Activated CD4-positive, alpha-beta T cell treated with anti-CD3 and anti-CD28 coated beads for 24 hours (primary cell): ENCODE measurements around the gene VWA8.
"Not testable (repeated sequence)": the region's sequence is repeated elsewhere in the genome, so short reads cannot be mapped to it uniquely, and the experiment has no call there.

Experiments
- DNase-seq, 2 donors: peaks; one replicate each; pipeline ENCODE4 v3.0.0-alpha.2; 2020; ENCODE audit warnings: low read depth in 2 of 2

The VWA8 gene

GRCh38 chr13:41851351-41851750, 109.6 kb downstream of the VWA8 start:
- DNase-seq: no peak

- no peak for DNase-seq
These were observed 112.3 kb downstream of the VWA8 start for GRCh38 chr13:41848435-41849255.

- DNase-seq: no peak
These were observed 113.7 kb downstream of the VWA8 start for GRCh38 chr13:41847216-41847615.

DNA sequence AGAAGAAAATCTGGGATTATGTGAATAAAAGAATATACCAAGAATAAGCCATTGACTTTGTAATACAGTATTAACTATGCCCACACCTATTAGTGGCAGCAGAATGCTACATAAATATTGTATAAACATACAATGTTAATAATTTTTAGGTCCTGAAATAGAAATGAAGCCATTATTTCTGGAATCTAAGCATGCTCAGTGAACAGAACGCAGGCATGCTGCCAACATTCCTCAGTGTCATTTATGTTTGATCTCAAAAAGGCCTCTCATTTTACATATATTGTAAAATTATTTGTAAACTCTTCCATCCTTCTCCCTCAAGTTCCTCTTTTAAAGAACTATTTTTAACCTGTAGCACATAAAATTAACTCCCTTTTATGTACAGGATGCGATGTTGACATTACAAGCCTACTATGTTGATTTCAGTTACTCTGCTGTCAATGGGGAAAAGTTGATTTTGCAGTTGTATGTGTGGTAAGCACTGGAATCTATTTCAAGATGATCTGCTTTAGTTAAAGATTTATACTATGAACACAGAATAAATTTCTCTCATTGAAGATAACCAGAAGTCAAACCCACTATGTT, 118.8 kb downstream of the VWA8 start:
- no peak for DNase-seq

DNA sequence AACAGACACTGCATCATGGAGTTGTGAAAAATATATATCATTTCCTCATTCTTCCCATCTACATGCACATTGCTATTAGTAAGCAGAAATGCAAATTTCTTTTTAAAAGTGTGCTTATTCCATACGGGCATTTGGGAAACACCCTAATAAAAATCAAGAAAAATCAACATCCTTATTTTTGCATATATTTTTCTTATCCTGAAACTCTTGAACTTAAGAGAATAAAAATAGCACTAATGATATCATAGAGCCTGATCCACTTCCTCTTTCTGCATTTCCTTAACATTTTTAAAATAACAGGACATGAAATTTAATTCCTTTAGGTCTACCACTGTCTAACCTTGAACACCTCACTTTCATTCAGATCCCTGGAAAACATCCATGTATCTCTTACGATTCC, 123.3 kb downstream of the VWA8 start:
- DNase-seq: no peak

- DNase-seq: no peak
These were observed 125.0 kb downstream of the VWA8 start for GRCh38 chr13:41835871-41836270.

- DNase-seq: not testable (repeated sequence)
These were observed 126.2 kb downstream of the VWA8 start for GRCh38 chr13:41834697-41835096.

- DNase-seq: no peak
These were observed 127.1 kb downstream of the VWA8 start for GRCh38 chr13:41833831-41834230.

DNA sequence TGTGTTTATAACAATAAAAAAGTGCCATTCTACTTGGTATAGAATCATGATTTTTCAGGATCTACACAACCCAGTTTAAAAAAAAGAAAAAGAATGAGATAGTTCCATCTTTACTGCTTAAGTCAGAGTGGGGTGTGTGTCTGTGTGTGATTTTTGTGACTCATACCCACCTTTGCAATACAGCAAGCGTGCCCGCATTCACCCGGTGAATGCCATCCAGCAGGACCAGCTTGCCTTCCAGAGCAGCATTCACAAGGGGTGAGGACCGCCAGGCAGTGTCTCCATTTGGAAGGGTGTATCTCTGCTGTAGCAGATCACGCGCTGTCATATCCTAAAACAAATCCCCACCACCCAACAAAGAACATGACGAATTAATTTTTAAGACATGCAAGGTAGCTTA, 127.7 kb downstream of the VWA8 start:
- DNase-seq: no peak

DNA sequence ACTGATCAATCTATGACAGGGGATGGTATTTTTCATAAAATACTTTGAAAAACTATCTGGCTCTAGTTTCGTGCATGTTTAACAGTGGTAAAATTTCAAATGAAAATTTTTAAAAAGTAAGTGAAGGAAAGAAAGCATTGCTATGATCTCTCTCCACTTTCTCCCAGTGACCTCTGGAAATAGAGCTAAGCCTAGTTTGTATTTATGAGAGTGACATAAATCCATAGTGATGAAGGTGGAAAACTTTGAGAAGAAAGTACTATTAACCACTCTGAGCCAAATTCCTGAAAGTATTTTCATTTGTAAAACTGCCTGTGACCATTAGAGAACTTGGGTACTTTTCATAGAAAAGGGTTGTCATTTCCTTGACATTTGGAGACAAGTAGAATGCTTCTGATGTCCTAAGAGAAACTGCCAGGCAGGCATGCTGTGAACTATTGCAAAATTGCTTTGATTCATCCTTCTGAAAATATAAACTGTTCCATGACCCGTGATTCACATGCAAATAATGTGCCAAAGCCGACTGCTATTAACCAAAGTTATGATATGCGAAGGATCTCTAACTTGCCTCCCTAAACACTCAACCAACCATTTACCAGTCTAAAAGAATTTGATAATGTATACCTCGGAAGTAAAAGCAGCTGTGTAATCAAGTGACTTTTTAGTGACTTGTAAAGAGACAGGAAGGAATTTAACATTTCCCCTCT, 133.2 kb downstream of the VWA8 start:
- no peak for DNase-seq

GRCh38 chr13:41825691-41826090, 135.2 kb downstream of the VWA8 start:
- no peak for DNase-seq

DNA sequence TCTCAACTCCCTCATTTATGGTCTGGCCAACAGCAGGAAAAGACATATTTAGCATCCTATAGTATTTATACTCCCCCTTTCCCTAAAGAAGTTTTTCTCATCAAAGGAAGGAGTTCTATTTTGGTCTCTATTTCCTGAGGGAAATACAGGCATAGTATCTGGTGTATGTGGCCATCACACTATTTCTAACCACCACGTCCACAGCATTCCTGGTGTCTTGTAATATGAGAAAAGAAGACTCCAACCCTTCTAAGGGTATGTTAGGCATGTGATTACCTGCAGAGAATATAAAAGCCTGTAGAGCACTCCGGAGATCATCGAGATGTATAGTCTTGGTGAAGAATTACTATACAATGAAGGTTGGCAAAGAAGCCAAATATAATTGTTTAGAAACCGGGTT, 137.4 kb downstream of the VWA8 start:
- DNase-seq: no peak

DNA sequence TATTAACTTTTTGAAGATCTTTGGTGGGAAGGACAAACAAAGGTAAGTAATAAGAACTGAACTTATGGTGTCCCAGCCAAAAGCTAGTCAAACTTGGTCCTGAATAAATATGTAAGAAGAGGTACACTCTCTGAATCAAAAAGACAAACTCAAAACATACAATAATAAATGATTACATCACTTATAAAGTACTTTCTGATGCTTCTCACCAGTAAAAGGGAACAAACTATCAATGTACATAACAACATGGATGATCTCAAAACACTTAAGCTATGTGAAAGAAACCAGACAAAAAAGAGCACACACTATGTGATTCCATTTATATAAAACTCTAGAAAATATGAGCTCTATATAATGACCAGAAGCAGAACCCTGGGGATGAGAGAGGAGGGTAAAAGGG, 138.3 kb downstream of the VWA8 start:
- DNase-seq: no peak

GRCh38 chr13:41821238-41821594, 139.7 kb downstream of the VWA8 start:
- DNase-seq: no peak

DNA sequence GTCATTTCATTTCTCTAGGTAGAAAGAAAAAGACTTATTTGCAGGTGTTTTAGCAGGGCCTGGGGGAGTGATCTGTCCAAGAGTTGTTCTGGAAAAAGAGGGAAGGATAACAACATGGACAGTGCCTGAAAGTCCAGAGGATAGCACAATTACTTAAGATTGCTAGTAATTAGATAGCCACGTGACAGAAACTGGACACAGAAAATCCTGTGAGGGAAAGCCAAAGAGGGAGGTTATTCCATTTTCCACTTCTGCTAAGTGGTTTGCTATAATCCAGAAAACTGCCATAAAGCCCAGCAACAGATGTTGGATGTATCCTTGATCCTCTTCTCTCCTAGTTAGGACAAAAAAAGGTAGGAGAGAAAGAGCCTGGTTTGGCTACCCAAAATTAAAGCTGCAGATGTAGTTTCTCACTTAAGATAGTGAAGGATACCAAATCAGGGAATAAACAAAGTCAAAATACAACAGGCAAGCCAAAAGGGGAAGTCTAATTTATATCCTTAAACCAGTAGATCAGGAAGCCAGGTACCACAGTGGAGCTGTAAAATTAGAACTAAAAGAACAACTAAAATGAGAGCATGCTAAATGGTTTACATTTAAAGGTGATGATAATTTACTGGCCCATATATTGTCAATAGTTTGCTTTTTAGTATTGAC, 140.2 kb downstream of the VWA8 start:
- DNase-seq: no peak

- DNase-seq: no peak
These were observed 144.9 kb downstream of the VWA8 start for GRCh38 chr13:41816057-41816456.

DNA sequence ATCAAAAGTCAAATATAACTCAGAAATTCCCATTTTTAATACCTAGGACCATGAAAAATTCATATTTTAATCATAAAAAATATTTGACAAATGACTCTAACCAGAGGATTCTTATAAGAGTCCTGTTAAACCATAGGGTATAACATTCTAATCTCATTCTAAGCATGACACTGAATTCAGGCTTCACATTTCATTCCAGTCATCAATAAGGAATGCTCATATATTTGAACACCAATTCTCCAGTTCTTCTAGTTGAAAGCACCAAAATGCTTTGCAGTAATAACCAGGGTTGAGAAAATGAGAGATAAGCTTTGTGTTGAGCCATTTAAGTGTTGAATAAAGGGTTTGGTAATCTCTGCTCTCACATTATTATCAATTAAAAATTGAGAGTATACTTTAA, 147.5 kb downstream of the VWA8 start:
- no peak for DNase-seq

GRCh38 chr13:41812851-41813250, 148.1 kb downstream of the VWA8 start:
- DNase-seq: no peak

DNA sequence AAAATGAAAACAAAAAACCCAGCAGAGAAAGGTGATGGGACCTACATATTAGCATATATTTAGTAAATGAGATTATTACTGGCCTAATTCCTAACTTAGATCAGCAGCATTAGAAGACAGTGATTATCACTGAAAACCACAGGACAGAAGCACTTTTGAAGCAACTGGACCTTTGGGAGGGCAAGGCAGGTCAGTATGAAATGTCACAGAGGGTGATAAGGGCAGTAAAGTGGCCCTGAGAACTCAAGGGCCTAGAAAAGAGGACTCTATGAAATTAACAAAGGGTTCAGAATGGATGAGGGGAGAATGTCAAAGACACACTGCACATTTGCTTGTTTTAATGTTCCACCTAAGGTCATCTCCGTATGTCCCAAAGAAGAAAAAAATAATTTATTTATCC, 148.7 kb downstream of the VWA8 start:
- no peak for DNase-seq

DNA sequence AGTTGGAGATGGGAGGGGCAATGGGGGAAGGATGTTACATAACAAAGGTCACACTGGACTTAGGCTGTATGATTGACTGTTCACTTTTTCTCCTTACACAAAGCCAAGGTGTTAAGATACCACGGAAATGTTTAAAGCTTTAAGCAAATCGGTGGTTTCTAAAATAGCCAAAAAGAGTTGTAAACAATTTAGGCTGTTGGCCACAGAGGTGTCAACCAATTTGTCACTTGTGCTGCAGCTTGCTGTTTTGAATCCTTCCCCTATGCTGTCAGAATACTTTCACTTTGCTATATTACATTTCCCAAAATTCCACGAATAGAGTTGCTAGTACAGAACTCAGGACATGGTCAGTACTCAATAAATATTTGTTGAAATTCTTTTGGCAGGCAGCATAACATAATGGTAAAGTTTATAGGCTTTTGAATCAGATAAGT, 149.3 kb downstream of the VWA8 start:
- no peak for DNase-seq

DNA sequence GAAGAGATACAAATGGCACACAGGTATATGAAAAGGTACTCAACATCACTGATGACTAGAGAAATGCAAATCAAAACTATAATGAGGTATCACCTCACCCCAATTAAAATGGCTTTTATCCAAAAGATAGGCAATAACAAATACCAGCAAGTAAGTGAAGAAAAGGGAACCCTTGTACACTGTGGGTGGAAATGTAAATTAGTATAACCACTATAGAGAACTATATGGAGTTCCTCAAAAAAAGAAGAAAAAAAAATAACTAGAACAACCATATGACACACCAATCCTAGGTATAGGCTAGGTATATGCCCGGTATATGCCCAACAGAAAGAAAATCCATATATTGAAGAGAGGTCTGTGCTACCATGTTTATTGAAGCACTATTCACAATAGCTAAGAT, 150.9 kb downstream of the VWA8 start:
- DNase-seq: no peak

DNA sequence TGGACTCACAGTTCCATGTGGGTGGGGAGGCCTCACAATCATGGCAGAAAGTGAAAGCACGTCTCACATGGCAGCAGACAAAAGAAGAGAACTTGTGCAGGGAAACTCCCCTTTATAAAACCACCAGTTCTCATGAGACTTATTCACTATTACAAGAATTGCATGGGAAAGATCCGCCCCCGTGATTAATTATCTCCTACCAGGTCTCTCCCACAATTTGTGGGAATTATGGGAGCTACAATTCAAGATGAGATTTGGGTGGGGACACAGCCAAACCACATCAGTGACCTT, 157.5 kb downstream of the VWA8 start:
- DNase-seq: not testable (repeated sequence)
